D341Med (cell line): ENCODE data around the gene LINS1.

Source experiments
- DNase-seq: peaks from one replicate; pipeline ENCODE4 v3.0.0; 2012; ENCODE audit warnings: low spot score

LINS1 gene

GRCh38 chr15:100547961-100548360 is 54.0 kb downstream of the LINS1 start:
- no peak for DNase-seq

- DNase-seq: no peak
Observed at GRCh38 chr15:100544946-100545345, 57.0 kb downstream of the LINS1 start.

GRCh38 chr15:100544338-100544841 is 57.6 kb downstream of the LINS1 start:
- peak; percentile 22 for DNase-seq

DNA sequence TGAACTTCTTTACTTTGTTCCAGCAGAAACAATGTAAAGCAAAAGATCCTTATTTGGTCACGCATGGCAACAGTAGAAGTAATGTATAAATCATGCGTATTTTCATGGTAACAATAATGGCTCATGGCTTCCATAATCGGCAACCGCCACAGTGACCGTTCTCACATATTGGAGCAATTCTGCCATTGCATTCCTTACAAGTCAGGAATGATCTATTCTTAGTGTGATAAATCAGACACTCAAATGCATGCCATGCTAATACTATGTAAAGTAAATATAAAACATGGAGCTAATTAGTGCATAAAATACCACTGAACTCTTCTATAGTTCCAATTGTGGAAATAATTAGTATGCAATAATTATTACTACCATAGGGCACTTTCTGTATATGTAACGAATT is 59.7 kb downstream of the LINS1 start:
- no peak for DNase-seq

GRCh38 chr15:100537331-100537730 is 64.7 kb downstream of the LINS1 start:
- no peak for DNase-seq

DNA sequence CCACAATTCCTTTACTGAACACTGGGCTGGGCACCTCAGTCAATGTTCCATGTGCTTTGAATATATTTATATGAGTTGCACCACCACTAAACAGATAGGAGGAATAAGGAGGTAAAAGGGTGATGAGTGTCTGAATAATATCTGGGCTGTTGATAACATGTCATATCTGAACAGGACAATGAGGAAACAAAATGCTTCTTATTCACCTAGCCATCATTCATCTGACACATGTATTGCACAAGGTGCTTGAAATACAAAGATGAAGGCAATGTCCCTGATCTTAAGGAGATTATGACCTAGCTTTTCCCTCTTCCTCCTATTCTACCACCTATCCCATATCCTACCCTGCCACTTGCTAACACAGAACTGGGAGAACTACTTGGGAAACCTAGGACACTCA is 65.3 kb downstream of the LINS1 start:
- no peak for DNase-seq

GRCh38 chr15:100533886-100534285 is 68.1 kb downstream of the LINS1 start:
- DNase-seq: no peak

- no peak for DNase-seq
Observed at GRCh38 chr15:100531823-100532327, 70.1 kb downstream of the LINS1 start.

DNA sequence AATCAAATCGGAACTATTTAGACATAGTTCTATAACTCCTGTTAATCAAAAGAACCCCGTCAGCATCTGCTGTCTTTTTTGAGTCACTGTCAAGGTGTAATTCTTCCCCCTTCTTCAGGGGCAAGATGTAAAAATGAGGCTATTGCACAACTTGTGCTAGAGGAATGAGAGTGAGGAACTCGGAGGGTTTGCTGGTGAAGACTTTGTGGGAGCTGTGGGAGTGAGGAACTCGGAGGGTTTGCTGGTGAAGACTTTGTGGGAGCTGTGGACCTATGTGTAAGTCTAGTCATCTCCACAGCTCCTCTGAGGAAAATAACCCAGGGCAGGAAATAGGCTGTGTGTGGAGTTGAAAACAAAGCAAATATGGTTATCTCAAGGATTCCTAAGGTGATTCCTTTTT is 70.8 kb downstream of the LINS1 start:
- no peak for DNase-seq

DNA sequence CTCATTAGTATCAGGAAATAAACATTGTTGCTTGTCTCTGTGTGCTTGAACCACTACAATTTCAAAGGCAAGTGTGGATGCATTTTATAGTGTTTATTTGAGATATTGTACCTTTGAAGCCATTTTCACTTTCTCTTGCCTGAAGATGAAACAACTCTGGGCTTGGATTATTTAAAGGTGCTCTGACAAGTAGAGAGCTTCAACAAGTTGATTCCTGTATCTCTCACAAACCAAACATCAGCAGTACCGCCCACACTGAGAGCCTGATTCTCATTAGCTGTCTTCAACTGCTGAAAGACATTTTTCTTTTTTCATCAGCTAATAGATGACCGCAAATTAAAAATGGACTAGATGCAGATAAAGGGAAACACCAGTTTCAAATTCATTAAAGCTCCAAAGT is 72.4 kb downstream of the LINS1 start:
- no peak for DNase-seq

- no peak for DNase-seq
Observed at GRCh38 chr15:100528833-100529428, 73.1 kb downstream of the LINS1 start, which contains the start of gene CERS3. TSS of gene CERS3 (minus strand) at chr15:100528950. CDS start at chr15:100501849, 27,101 bp downstream.

GRCh38 chr15:100526027-100526481 is 75.9 kb downstream of the LINS1 start:
- no peak for DNase-seq

GRCh38 chr15:100525436-100525835 is 76.5 kb downstream of the LINS1 start:
- no peak for DNase-seq

DNA sequence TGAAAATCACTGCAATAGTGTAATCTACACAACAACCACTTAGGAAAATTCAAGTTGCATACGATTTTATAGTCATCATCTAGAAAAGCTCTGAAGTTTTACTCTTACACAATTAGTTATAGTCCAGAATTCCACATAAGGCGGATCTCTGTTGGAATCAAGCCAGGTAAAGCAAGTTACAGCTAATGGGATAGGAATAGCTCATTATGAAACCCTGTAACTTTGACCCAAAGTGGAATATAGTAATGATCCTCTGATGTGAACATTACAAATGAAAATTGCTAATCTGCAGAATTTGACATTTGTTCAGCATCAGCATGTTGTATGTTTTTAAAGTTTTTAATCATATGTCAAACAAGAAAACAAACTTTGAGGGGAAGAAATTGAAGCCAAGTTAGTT is 77.7 kb downstream of the LINS1 start:
- no peak for DNase-seq

GRCh38 chr15:100521907-100522306 is 80.1 kb downstream of the LINS1 start:
- no peak for DNase-seq

- no peak for DNase-seq
Observed at GRCh38 chr15:100520132-100520921, 81.7 kb downstream of the LINS1 start.

DNA sequence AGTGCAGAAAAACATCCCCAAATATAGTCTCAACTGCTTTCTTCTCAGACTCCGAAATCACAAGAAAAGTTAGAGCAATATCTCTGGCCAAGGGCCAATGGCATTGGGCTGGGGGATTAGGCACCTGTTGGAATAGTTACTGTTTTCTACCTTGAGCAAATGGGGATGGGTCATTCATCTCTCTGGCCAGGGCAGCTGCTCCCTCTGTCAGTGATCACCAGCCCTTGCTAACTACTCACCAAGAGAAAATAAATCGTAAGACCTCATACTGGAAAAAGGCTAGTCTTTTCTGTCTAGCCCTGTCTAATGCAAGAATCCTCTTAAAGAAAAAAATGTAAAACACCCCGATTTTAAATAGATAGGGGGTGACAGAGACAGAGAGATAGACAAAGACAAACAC is 84.1 kb downstream of the LINS1 start:
- DNase-seq: no peak
